Upper lobe of left lung (tissue), 6 donors: ENCODE results near the gene SPAG16. TPM values are rescaled to one million over a fixed set of nuclear protein-coding genes. Genes with fewer than 3 reads are reported as not detected.

ENCODE experiments used
- ATAC-seq, 2 donors: fragments of 200-7000 bp; cut with Tn5 transposase; one replicate each; pipeline ENCODE4 v1.9.1; 2022; ENCODE audit warnings: mild to moderate bottlenecking in 2 of 2, moderate library complexity in 2 of 2; ENCODE audit not compliant: low FRiP score in 2 of 2
- DNase-seq, 2 donors: peaks; one replicate each; pipeline ENCODE4 v3.0.0-alpha.2; 2019 to 2020
- H3K27ac ChIP-seq, 4 donors: fragments of 200-600 bp; sonication (generic); one replicate each; pipeline ENCODE4 v1.5.1; 2016 to 2019
- H3K27me3 ChIP-seq, 4 donors: fragments of 200-600 bp; sonication (generic); one replicate each; pipeline ENCODE4 v1.5.1; 2017 to 2019
- H3K36me3 ChIP-seq, 4 donors: fragments of 200-600 bp; sonication (generic); one replicate each; pipeline ENCODE4 v1.5.1; 2016 to 2019
- H3K4me1 ChIP-seq, 4 donors: fragments of 200-600 bp; sonication (generic); one replicate each; pipeline ENCODE4 v1.5.1; 2018 to 2019
- H3K4me3 ChIP-seq, 4 donors: fragments of 200-600 bp; sonication (generic); one replicate each; pipeline ENCODE4 v1.5.1; 2017 to 2019; ENCODE audit warnings: mild to moderate bottlenecking in 2 of 4, moderate library complexity in 1 of 4
- H3K9me3 ChIP-seq, 4 donors: fragments of 200-600 bp; sonication (generic); one replicate each; pipeline ENCODE4 v1.5.1; 2018 to 2019
- CTCF ChIP-seq, 6 experiments: fragments of 450-650 bp in 4 of 6; fragments of 200-600 bp in 2 of 6; sonication (generic) in 2 of 6; IDR thresholded peaks; one replicate each; pipeline ENCODE4 v1.5.1; 2016 to 2019; ENCODE audit warnings: antibody characterized with exemption in 6 of 6
- EP300 ChIP-seq, 4 donors: sonication (generic); formaldehyde crosslinking; IDR thresholded peaks; one replicate each; pipeline ENCODE4 v1.5.1; 2017; ENCODE audit warnings: antibody characterized with exemption in 4 of 4, control low read depth in 2 of 4
- POLR2A ChIP-seq, 4 donors: fragments of 450-650 bp; IDR thresholded peaks; one replicate each; pipeline ENCODE4 v1.5.1; 2016 to 2017; ENCODE audit warnings: antibody characterized with exemption in 4 of 4, mild to moderate bottlenecking in 2 of 4
- POLR2AphosphoS5 ChIP-seq, 2 donors: sonication (generic); formaldehyde crosslinking; IDR thresholded peaks; one replicate each; pipeline ENCODE4 v1.5.1; 2017; ENCODE audit warnings: antibody characterized with exemption in 2 of 2
- WGBS, 2 donors: methylation state at CpG; one replicate each; pipeline ENCODE4 v1.1.5; 2017 to 2018; 5-methylcytosine and 5-hydroxymethylcytosine counted together
- total RNA-seq, 6 donors: library from RNA; depleted of rRNA in 4 of 6; stranded (reverse); fragments of >200 nt in 4 of 6; gene quantifications; one replicate each; pipeline versions ENCODE4 v1.1.0 to v1.2.1, GENCODE V29; 2016 to 2021
- donor health status: DM: no; HTN: no; CAD: no; lungs with moderate emphysema.
- donor health status: DM: no; HTN: yes; CAD: no; lungs with severe emphysema.

The SPAG16 gene
- total RNA-seq, 6 donors from 2014 or later = 9.7 to 65.0 (median 12.9) TPM

DNA sequence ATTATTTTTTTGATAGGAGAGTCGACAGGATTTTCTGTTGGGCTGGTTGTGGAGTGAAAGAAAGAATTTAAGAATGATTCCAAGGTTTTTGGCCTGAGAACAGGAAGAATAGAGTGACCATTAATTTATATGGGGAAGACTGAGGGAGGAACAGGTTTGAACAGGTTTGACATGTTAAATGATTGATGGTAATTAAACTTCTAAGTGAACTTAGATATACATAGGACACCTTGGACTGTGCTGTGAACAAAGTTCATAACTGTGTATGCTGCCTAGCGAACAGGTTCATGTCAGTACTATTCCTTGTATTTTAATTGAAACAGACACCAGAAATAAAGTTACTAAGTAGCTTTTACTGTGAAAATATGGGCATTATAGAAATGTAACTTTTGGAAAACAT is 212.0 kb downstream of the SPAG16 start:
- Histone ChIP-seq H3K4me1 (no peaks in the 10 kb centered on the region), H3K4me3 (no peak overlapping the region), H3K27ac (no peak overlapping the region), H3K9me3 (no peaks in the 10 kb centered on the region), H3K36me3 (no peaks in the 10 kb centered on the region), H3K27me3 (no peaks in the 10 kb centered on the region)
- WGBS, 2 donors = 54 to 64% methylated on average over 2 of the region's 2 CpGs
- DNase-seq = no peak
- ATAC-seq = no peak
- TF ChIP-seq POLR2AphosphoS5 (IDR thresholded peaks at IDR 0.05) = no peak
- TF ChIP-seq EP300 (IDR thresholded peaks at IDR 0.05) = no peak
- no peak for TF ChIP-seq CTCF (IDR thresholded peaks at IDR 0.05)
- TF ChIP-seq POLR2A (IDR thresholded peaks at IDR 0.05) = no peak

- no peaks in the 10 kb centered on the region for H3K27me3 ChIP-seq
- H3K4me1 ChIP-seq = no peaks in the 10 kb centered on the region
- H3K9me3 ChIP-seq = no peaks in the 10 kb centered on the region
- no peak for DNase-seq
- no peak overlapping the region for H3K4me3 ChIP-seq
- WGBS, 2 donors = 59 to 67% methylated on average over 1 of the region's 1 CpG
- no peak overlapping the region for H3K27ac ChIP-seq
- TF ChIP-seq EP300 (IDR thresholded peaks at IDR 0.05) = no peak
- TF ChIP-seq POLR2AphosphoS5 (IDR thresholded peaks at IDR 0.05) = no peak
- no peak for TF ChIP-seq POLR2A (IDR thresholded peaks at IDR 0.05)
- no peak for TF ChIP-seq CTCF (IDR thresholded peaks at IDR 0.05)
- H3K36me3 ChIP-seq = no peaks in the 10 kb centered on the region
- ATAC-seq = no peak
Observed at GRCh38 chr2:213500881-213501280, 216.6 kb downstream of the SPAG16 start.

DNA sequence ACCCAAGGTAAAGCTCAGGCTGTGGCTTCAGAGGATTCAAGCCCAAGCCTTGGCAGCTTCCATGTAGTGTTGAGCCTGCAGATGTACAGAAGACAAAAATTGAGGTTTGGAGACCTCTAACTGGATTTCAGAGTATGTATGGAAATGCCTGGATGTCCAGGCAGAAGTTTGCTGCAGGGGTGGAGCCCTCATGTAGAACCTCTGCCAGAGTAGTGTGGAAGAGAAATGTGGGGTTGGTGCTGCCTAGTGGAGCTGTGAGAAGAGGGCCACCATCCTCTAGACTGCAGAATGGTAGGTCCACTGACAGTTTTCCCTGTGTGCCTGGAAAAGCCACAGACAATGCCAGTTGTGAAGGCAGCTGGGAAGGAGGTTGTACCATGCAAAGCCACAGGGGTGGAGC is 239.9 kb downstream of the SPAG16 start:
- H3K27me3 ChIP-seq = no peaks in the 10 kb centered on the region
- H3K9me3 ChIP-seq = peaks cover 0 to 12% (median 5%) of the 10 kb centered on the region in 4 donors
- ATAC-seq = no peak
- H3K4me1 ChIP-seq = no peaks in the 10 kb centered on the region
- H3K4me3 ChIP-seq = no peak overlapping the region
- H3K36me3 ChIP-seq = no peaks in the 10 kb centered on the region
- no peak for DNase-seq
- H3K27ac ChIP-seq = no peak overlapping the region
- TF ChIP-seq POLR2AphosphoS5 (IDR thresholded peaks at IDR 0.05) (no peak), POLR2A (IDR thresholded peaks at IDR 0.05) (no peak), CTCF (IDR thresholded peaks at IDR 0.05) (no peak), EP300 (IDR thresholded peaks at IDR 0.05) (no peak)

GRCh38 chr2:213537579-213537978 is 253.3 kb downstream of the SPAG16 start:
- Histone ChIP-seq H3K4me1 (no peaks in the 10 kb centered on the region), H3K27ac (no peak overlapping the region), H3K27me3 (no peaks in the 10 kb centered on the region), H3K9me3 (no peaks in the 10 kb centered on the region), H3K36me3 (no peaks in the 10 kb centered on the region), H3K4me3 (no peak overlapping the region)
- TF ChIP-seq CTCF (IDR thresholded peaks at IDR 0.05) (no peak), POLR2AphosphoS5 (IDR thresholded peaks at IDR 0.05) (no peak), POLR2A (IDR thresholded peaks at IDR 0.05) (no peak), EP300 (IDR thresholded peaks at IDR 0.05) (no peak)
- ATAC-seq (no peak), DNase-seq (no peak)
- WGBS, 2 donors = 52 to 53% methylated on average over 1 of the region's 1 CpG

DNA sequence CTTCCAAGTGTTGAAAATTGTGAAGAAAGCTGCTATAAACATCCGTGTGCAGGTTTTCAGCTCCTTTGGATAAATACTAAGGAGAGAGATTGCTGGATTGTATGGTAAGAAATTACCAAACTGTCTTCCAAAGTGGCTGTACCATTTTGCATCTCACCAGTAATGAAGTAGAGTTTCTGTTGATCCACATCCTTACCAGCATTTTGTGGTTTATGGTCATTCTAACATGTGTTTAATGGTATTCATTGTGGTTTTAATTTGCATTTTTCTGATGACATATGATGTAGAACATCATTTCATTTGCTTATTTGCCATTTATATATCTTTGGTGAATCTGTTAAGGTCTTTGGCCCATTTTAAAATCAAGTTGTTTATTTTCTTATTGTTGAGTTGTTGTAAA is 260.7 kb downstream of the SPAG16 start:
- ATAC-seq (no peak), DNase-seq (no peak)
- 67 to 85% methylated on average over 1 of the region's 1 CpG for whole genome bisulfite sequencing, 2 donors
- TF ChIP-seq POLR2A (IDR thresholded peaks at IDR 0.05) (no peak), CTCF (IDR thresholded peaks at IDR 0.05) (no peak), POLR2AphosphoS5 (IDR thresholded peaks at IDR 0.05) (no peak), EP300 (IDR thresholded peaks at IDR 0.05) (no peak)
- Histone ChIP-seq H3K27me3 (no peaks in the 10 kb centered on the region), H3K9me3 (no peaks in the 10 kb centered on the region), H3K36me3 (no peaks in the 10 kb centered on the region), H3K4me3 (no peak overlapping the region), H3K4me1 (no peaks in the 10 kb centered on the region), H3K27ac (no peak overlapping the region)
